ENCODE results near the gene TMC1.

TMC1 gene

GRCh38 chr9:72599874-72600534, 78.6 kb downstream of the TMC1 start:
- Histone ChIP-seq H3K4me1 (ENCODE audit: control insufficient read depth, low read length) (no peaks in the 10 kb centered on the region), H3K27me3 (ENCODE audit: control insufficient read depth, low read length) (no peaks in the 10 kb centered on the region), H3K27ac (ENCODE audit: low read depth, low read length) (no peak overlapping the region), H3K4me2 (ENCODE audit: low read length) (no peak overlapping the region), H3K9me3 (ENCODE audit: control insufficient read depth, insufficient read depth, low read length) (no peaks in the 10 kb centered on the region), H4K20me1 (ENCODE audit: control insufficient read depth, insufficient read depth, low read depth, low read length) (no peaks in the 10 kb centered on the region), H3K36me3 (ENCODE audit: control insufficient read depth, low read length) (no peaks in the 10 kb centered on the region), H3F3A (ENCODE audit: control insufficient read depth, insufficient read depth) (no peaks in the 10 kb centered on the region), H3K79me2 (ENCODE audit: control insufficient read depth, low read length) (no peaks in the 10 kb centered on the region), H3K9me2 (replicated peaks; ENCODE audit: control insufficient read depth, low read length) (no peaks in the 10 kb centered on the region), H3K4me3 (ENCODE audit: low read length) (no peak overlapping the region)
- TF ChIP-seq, protein P1, sequence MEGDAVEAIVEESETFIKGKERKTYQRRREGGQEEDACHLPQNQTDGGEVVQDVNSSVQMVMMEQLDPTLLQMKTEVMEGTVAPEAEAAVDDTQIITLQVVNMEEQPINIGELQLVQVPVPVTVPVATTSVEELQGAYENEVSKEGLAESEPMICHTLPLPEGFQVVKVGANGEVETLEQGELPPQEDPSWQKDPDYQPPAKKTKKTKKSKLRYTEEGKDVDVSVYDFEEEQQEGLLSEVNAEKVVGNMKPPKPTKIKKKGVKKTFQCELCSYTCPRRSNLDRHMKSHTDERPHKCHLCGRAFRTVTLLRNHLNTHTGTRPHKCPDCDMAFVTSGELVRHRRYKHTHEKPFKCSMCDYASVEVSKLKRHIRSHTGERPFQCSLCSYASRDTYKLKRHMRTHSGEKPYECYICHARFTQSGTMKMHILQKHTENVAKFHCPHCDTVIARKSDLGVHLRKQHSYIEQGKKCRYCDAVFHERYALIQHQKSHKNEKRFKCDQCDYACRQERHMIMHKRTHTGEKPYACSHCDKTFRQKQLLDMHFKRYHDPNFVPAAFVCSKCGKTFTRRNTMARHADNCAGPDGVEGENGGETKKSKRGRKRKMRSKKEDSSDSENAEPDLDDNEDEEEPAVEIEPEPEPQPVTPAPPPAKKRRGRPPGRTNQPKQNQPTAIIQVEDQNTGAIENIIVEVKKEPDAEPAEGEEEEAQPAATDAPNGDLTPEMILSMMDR (IDR thresholded peaks at IDR 0.05; ENCODE audit: low read depth, low read length, poor library complexity, severe bottlenecking) = no peak
- TF ChIP-seq EZH2phosphoT487 (IDR thresholded peaks at IDR 0.05; ENCODE audit: borderline replicate concordance, low read length) = no peak

GRCh38 chr9:72600671-72601070, 79.3 kb downstream of the TMC1 start:
- H3K79me2 ChIP-seq (ENCODE audit: control insufficient read depth, low read length) = no peaks in the 10 kb centered on the region
- no peaks in the 10 kb centered on the region for H4K20me1 ChIP-seq (ENCODE audit: control insufficient read depth, insufficient read depth, low read depth, low read length)
- H3K9me2 ChIP-seq (replicated peaks; ENCODE audit: control insufficient read depth, low read length) = no peaks in the 10 kb centered on the region
- H3K36me3 ChIP-seq (ENCODE audit: control insufficient read depth, low read length) = no peaks in the 10 kb centered on the region
- TF ChIP-seq, protein P1 (IDR thresholded peaks at IDR 0.05; ENCODE audit: low read depth, low read length, poor library complexity, severe bottlenecking) = no peak
- TF ChIP-seq EZH2phosphoT487 (IDR thresholded peaks at IDR 0.05; ENCODE audit: borderline replicate concordance, low read length) = no peak
- no peak overlapping the region for H3K4me2 ChIP-seq (ENCODE audit: low read length)
- H3K4me3 ChIP-seq (ENCODE audit: low read length) = no peak overlapping the region
- H3K9me3 ChIP-seq (ENCODE audit: control insufficient read depth, insufficient read depth, low read length) = no peaks in the 10 kb centered on the region
- H3K27me3 ChIP-seq (ENCODE audit: control insufficient read depth, low read length) = no peaks in the 10 kb centered on the region
- no peaks in the 10 kb centered on the region for H3K4me1 ChIP-seq (ENCODE audit: control insufficient read depth, low read length)
- H3F3A ChIP-seq (ENCODE audit: control insufficient read depth, insufficient read depth) = no peaks in the 10 kb centered on the region
- H3K27ac ChIP-seq (ENCODE audit: low read depth, low read length) = no peak overlapping the region

- H3K36me3 ChIP-seq (ENCODE audit: control insufficient read depth, low read length) = no peaks in the 10 kb centered on the region
- TF ChIP-seq, protein P1 (IDR thresholded peaks at IDR 0.05; ENCODE audit: low read depth, low read length, poor library complexity, severe bottlenecking) = no peak
- TF ChIP-seq EZH2phosphoT487 (IDR thresholded peaks at IDR 0.05; ENCODE audit: borderline replicate concordance, low read length) = no peak
- no peaks in the 10 kb centered on the region for H3K9me2 ChIP-seq (replicated peaks; ENCODE audit: control insufficient read depth, low read length)
- H3K79me2 ChIP-seq (ENCODE audit: control insufficient read depth, low read length) = no peaks in the 10 kb centered on the region
- no peaks in the 10 kb centered on the region for H3K9me3 ChIP-seq (ENCODE audit: control insufficient read depth, insufficient read depth, low read length)
- H3K4me3 ChIP-seq (ENCODE audit: low read length) = no peak overlapping the region
- H4K20me1 ChIP-seq (ENCODE audit: control insufficient read depth, insufficient read depth, low read depth, low read length) = no peaks in the 10 kb centered on the region
- H3K4me1 ChIP-seq (ENCODE audit: control insufficient read depth, low read length) = no peaks in the 10 kb centered on the region
- H3K27ac ChIP-seq (ENCODE audit: low read depth, low read length) = no peak overlapping the region
- H3K27me3 ChIP-seq (ENCODE audit: control insufficient read depth, low read length) = no peaks in the 10 kb centered on the region
- no peaks in the 10 kb centered on the region for H3F3A ChIP-seq (ENCODE audit: control insufficient read depth, insufficient read depth)
- H3K4me2 ChIP-seq (ENCODE audit: low read length) = no peak overlapping the region
Measured at GRCh38 chr9:72601615-72602014, 80.2 kb downstream of the TMC1 start.
